Measurements from ENCODE around the gene SLX4IP.

The SLX4IP gene

DNA sequence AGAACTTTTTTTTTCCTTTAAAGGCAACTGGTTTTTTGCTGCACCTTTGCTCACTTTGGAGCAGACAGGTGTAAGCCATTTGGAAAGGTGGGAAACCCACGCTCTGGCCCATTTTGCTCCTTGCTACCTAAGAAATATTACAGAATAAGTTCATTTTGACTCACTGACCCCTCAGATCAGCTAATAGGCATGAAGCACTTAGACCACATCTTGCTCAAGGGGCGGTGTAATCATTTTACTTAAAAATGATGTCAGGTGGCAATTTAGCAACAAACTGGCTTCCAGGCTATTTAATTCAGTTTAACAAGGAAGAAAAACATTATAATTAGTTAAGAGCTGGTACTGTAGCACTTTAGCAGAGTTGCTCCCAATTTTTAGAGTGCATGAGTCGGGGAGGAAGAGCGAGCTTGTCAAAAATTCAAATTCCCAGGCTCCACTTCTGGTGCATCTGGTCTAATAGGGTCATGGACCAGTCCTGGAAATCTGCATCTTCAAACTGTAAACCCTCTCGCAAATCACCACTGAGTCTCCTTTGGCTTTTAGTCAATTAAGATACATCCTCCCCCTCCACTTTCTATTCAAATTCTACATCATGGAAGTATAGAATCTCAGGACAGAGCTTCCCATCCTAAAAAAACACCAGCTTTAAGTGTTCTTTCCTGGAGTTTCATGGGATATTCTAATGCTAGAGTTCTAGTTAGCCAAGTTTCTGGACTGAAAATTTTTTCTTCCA is 200.5 kb downstream of the SLX4IP start:
- in situ Hi-C loops (cut with MboI; ENCODE audit: low sequenced_read_pairs, unreplicated experiment), result no loop called here
- TF ChIP-seq, protein P1, sequence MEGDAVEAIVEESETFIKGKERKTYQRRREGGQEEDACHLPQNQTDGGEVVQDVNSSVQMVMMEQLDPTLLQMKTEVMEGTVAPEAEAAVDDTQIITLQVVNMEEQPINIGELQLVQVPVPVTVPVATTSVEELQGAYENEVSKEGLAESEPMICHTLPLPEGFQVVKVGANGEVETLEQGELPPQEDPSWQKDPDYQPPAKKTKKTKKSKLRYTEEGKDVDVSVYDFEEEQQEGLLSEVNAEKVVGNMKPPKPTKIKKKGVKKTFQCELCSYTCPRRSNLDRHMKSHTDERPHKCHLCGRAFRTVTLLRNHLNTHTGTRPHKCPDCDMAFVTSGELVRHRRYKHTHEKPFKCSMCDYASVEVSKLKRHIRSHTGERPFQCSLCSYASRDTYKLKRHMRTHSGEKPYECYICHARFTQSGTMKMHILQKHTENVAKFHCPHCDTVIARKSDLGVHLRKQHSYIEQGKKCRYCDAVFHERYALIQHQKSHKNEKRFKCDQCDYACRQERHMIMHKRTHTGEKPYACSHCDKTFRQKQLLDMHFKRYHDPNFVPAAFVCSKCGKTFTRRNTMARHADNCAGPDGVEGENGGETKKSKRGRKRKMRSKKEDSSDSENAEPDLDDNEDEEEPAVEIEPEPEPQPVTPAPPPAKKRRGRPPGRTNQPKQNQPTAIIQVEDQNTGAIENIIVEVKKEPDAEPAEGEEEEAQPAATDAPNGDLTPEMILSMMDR (IDR thresholded peaks at IDR 0.05; ENCODE audit: borderline replicate concordance, control extremely low read depth, extremely low read depth, insufficient read depth, missing control alignments), result no peak
- DNase-seq (ENCODE audit: low spot score), result no peak

DNA sequence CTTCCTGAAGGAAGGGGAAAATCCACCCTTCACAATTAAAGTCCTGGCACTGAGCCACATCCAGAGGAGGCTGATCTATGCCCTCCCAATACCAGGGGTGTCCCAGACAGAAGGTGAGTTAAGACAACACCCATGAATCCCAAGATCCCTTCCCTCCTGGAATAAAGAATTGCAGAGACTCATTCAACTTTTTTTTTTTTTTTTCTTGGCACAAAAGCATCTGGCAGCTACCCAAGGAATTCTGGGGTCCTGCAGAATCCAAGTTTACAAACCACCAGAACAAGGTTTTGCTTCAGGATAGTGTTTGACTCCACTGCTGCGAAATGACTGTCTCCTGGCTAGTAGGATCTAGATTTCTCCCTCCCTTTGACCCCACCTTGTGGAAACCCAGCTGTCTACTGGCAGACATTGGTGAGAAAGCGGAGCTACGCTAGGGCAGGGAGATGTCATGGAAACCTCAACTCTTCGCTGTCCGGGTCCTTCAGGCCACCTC is 201.3 kb downstream of the SLX4IP start:
- in situ Hi-C loops (cut with MboI; ENCODE audit: low sequenced_read_pairs, unreplicated experiment), result no loop called here
- no peak for DNase-seq (ENCODE audit: low spot score)
- TF ChIP-seq, protein P1 (IDR thresholded peaks at IDR 0.05; ENCODE audit: borderline replicate concordance, control extremely low read depth, extremely low read depth, insufficient read depth, missing control alignments), result no peak

DNA sequence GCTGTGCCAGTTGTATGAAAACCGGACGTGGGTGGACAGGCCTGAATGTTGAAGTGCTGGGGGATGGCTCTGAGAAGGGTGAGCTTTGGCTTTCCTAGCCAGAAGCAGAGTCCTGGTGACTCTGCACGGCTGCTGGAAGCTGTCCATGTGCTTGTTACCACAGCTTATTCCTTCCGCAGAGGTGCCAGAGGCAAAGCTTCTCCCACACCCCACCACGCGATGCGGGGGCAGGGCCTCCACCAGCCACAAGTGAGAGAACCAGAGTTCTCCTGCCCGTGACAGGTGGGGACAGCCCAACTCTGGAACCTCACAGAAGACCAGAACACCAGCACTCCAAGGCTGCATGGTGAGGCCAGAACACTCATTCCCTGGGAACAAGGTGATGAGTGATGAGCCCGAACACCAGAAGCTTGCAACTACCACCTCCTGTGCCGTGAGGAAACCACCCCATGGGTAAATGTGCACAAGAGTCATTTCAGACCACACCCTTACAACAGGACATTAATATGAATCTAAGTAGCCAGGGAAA is 202.0 kb downstream of the SLX4IP start:
- DNase-seq (ENCODE audit: low spot score), result no peak
- TF ChIP-seq, protein P1 (IDR thresholded peaks at IDR 0.05; ENCODE audit: borderline replicate concordance, control extremely low read depth, extremely low read depth, insufficient read depth, missing control alignments), result no peak
- in situ Hi-C loops (cut with MboI; ENCODE audit: low sequenced_read_pairs, unreplicated experiment), result no loop called here

DNA sequence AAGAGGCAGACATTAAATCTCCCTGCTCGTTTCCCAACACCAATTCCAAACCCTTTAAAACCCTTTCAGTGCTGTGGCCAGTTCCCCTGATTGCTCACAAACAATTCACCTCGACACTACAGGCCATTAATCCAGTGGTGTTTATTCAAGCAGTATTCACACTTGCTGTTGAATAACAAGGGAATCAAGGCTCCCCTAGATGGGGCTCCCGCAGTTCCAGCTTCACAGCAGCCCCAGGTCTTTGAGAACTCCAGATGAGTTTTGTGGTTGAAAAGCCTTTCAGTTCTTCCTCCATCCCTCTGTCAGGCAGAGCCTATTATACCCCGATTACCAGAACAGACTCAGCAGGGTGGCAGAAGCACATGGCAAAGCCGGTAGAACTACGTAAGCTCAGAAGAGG is 202.5 kb downstream of the SLX4IP start:
- TF ChIP-seq, protein P1 (IDR thresholded peaks at IDR 0.05; ENCODE audit: borderline replicate concordance, control extremely low read depth, extremely low read depth, insufficient read depth, missing control alignments), result no peak
- in situ Hi-C loops (cut with MboI; ENCODE audit: low sequenced_read_pairs, unreplicated experiment), result no loop called here
- DNase-seq (ENCODE audit: low spot score), result no peak

DNA sequence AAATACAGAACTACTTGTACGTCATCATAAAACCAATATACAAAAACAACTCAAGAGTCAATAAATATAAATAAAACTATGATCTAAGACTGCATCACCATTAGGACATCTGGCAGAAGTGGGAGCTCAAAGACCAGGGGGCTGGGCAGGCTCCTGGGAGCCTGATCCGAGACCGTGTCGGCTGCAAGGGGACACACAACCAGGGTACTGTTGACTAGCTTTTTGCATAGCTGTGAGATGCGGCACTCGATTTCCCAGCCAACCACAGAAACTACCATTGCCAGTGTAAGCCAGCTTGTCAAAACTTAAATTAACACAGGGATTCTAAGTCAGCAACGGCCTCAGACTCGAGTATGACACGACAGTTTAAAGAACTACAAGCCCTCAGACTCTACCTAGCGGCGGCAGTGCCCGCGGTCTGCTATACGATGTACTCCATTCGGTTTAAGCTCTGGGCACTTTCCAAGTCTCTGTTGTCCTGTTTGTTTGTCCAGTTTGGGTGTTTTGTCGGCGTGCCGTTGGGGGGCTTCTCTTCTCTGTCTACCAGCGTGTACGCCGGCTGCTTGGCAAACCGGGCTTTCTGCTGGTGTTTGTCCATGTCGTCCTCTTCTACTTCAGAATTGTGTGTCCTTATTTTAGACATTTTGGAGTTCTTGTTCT is 204.1 kb downstream of the SLX4IP start:
- TF ChIP-seq, protein P1 (IDR thresholded peaks at IDR 0.05; ENCODE audit: borderline replicate concordance, control extremely low read depth, extremely low read depth, insufficient read depth, missing control alignments), result no peak
- in situ Hi-C loops (cut with MboI; ENCODE audit: low sequenced_read_pairs, unreplicated experiment), result no loop called here

DNA sequence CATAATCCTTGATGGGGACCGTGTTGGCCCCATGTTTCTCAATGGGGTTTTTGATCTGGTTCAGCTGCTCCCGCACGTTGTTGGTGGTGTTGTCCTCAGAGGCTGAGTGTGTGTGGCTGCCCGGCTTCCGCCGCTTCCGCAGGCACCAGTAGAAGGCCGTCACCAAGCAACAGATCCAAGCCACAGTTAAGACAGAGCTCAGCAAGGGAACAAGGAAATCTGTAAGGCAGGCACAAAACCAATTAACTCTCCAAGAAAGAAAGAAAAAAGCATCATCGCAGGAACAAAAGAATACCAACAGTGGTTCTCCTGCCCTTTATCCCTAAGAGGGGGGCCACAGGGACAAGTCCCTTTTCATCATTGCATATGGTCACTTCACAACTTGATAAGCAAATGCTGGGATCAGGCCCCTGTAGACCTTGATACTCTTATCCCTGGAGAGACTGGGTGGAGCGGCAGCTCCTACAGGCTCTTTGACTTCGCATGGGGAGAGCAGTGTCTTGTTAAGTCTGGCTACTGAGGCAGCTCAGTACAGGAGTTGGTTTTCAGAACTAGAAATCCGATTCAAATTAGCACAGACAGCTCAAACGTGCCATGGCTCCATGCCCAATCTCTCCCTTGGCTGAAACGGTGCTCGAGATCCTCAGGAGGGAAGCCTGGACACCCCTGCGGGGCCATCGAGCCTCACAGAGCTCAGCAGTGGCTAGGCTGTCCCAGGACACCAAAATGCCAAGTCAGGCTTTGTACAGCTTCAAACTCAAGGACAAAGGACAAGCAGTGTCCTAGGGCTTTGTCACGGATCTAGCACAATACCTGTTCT is 204.8 kb downstream of the SLX4IP start:
- DNase-seq (ENCODE audit: low spot score), result no peak
- in situ Hi-C loops (cut with MboI; ENCODE audit: low sequenced_read_pairs, unreplicated experiment), result no loop called here
- TF ChIP-seq, protein P1 (IDR thresholded peaks at IDR 0.05; ENCODE audit: borderline replicate concordance, control extremely low read depth, extremely low read depth, insufficient read depth, missing control alignments), result no peak

More for the DNA sequence above, 204.1 kb downstream of the SLX4IP start:
- no peak for DNase-seq (ENCODE audit: low spot score)
